ENCODE results near the gene WBP2NL. TPM values are rescaled to one million over a fixed set of nuclear protein-coding genes. Genes with fewer than 3 reads are reported as not detected.

WBP2NL gene
- total and polyA plus RNA-seq, 8 donors: 1.6 to 5.2 (median 3.0) TPM

DNA sequence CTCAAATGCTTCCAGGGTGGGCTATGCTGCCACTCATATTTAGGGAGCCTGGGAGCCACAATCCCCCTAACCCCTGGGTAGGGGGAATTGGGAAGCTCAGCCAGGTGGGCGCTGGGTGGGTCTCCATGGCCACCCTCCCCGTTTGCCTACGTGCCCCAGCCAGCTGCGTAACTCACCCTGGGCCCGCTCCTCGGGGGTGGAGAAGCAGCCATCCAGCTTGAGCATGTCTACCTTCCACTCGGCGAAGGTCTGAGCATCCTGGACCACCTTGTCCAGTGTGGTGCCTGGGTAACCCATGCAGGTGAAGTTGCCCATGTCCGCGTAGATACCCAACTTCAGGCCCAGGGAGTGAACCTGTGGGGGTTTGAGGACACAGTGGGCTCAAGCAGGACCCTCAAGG, 68.3 kb downstream of the WBP2NL start:
- DNase-seq (peak in 1 of 4 donors; percentile 70), ATAC-seq (no peak)
- no peaks in the 10 kb centered on the region for H3K27me3 ChIP-seq
- TF ChIP-seq CTCF (IDR thresholded peaks at IDR 0.05): no peak
- H3K27ac ChIP-seq: no peak overlapping the region
- intact Hi-C loops (cut with DNase I): no loop called here
- H3K4me3 ChIP-seq: no peak overlapping the region
- H3K4me1 ChIP-seq: peaks cover 13 to 28% of the 10 kb centered on the region in 2 donors
- H3K36me3 ChIP-seq: peaks cover 0 to 63% of the 10 kb centered on the region in 2 donors
- H3K9me3 ChIP-seq: no peaks in the 10 kb centered on the region

- TF ChIP-seq CTCF (IDR thresholded peaks at IDR 0.05): no peak
- Histone ChIP-seq H3K36me3 (peaks cover 0 to 55% of the 10 kb centered on the region in 2 donors), H3K9me3 (no peaks in the 10 kb centered on the region), H3K27ac (no peak overlapping the region), H3K4me1 (peaks cover 13 to 32% of the 10 kb centered on the region in 2 donors), H3K27me3 (no peaks in the 10 kb centered on the region), H3K4me3 (no peak overlapping the region)
- DNase-seq: peak in 1 of 4 donors; percentile 75
- intact Hi-C loops (cut with DNase I): no loop called here
- ATAC-seq: no peak
These were observed 69.2 kb downstream of the WBP2NL start for GRCh38 chr22:42067671-42068251.

GRCh38 chr22:42068291-42068690, 69.7 kb downstream of the WBP2NL start:
- Histone ChIP-seq H3K36me3 (peaks cover 0 to 51% of the 10 kb centered on the region in 2 donors), H3K27ac (no peak overlapping the region), H3K4me1 (peaks cover 13 to 32% of the 10 kb centered on the region in 2 donors), H3K4me3 (no peak overlapping the region), H3K27me3 (no peaks in the 10 kb centered on the region), H3K9me3 (no peaks in the 10 kb centered on the region)
- intact Hi-C loops (cut with DNase I): no loop called here
- DNase-seq: peak in 1 of 4 donors; percentile 50
- TF ChIP-seq CTCF (IDR thresholded peaks at IDR 0.05): no peak
- no peak for ATAC-seq

DNA sequence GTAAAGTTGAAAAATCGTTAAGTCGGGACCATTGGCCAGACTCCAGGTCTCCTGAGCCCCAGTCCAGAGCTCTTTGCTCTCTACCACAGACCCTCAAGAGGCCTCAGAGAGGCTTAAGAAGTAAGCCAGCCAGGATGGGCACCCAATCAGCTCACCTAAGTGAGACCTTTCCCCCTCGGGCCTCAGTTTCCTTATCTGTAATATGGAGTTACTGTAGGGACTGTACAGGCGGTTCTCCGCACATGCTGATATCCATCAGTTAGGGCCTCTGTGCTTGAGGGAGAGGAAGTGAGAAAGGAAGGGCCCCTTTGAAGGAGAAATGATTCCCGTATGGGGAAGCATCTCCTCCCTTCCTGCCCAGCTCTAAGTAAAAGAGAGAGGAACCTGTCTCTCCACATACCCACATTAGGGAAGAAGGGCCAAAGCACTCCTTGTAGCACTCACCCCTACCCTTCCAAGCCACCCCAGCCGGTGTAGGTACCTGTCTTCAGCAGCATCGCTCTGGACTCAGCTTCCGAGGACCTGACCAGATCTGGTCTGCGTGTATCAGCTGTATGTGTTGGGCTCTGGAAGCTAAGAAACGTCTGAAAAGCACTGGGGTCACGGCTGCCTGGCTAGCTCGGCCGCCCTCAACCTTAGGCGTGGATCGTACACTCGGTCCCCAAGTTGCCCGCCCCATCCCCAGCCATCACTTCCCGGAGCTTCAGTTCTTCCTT, 71.4 kb downstream of the WBP2NL start:
- Histone ChIP-seq H3K27me3 (no peaks in the 10 kb centered on the region), H3K36me3 (peaks cover 0 to 35% of the 10 kb centered on the region in 2 donors), H3K27ac (peak overlapping the region; percentile 91 to 92), H3K4me3 (peak overlapping the region; percentile 64 to 72), H3K9me3 (no peaks in the 10 kb centered on the region), H3K4me1 (peaks cover 21 to 47% of the 10 kb centered on the region in 2 donors)
- TF ChIP-seq CTCF (IDR thresholded peaks at IDR 0.05): no peak
- intact Hi-C loops (cut with DNase I): no loop called here
- DNase-seq: no peak
- peak; percentile 6 for ATAC-seq

All from left lung (tissue), 10 donors.